Activated CD8-positive, alpha-beta memory T cell treated with anti-CD3 and anti-CD28 coated beads for 1 hour (primary cell): Measurements from ENCODE around the gene TIFAB.

ENCODE experiments used
- DNase-seq, 2 donors: peaks; one replicate each; pipeline ENCODE4 v3.0.0-alpha.2; 2020; ENCODE audit warnings: low read depth in 1 of 2; ENCODE audit errors: extremely low read depth in 1 of 2

The TIFAB gene

GRCh38 chr5:135482381-135482933 is 30.3 kb upstream of the TIFAB start:
- DNase-seq = no peak

GRCh38 chr5:135481909-135482311 is 29.8 kb upstream of the TIFAB start:
- DNase-seq = no peak

GRCh38 chr5:135481387-135481786 is 29.2 kb upstream of the TIFAB start:
- DNase-seq = no peak

GRCh38 chr5:135480511-135480910 is 28.4 kb upstream of the TIFAB start:
- DNase-seq = no peak

- no peak for DNase-seq
Measured at GRCh38 chr5:135478938-135479337, 26.8 kb upstream of the TIFAB start.

- no peak for DNase-seq
Measured at GRCh38 chr5:135477613-135478066, 25.5 kb upstream of the TIFAB start.

GRCh38 chr5:135476615-135477581 is 24.7 kb upstream of the TIFAB start:
- DNase-seq = no peak

- no peak for DNase-seq
Measured at GRCh38 chr5:135473956-135474670, 22.0 kb upstream of the TIFAB start.

GRCh38 chr5:135472141-135472540 is 20.0 kb upstream of the TIFAB start:
- DNase-seq = no peak

GRCh38 chr5:135471726-135472125 is 19.6 kb upstream of the TIFAB start:
- no peak for DNase-seq

- no peak for DNase-seq
Measured at GRCh38 chr5:135469911-135470310, 17.8 kb upstream of the TIFAB start.

- DNase-seq = no peak
Measured at GRCh38 chr5:135468541-135468940, 16.4 kb upstream of the TIFAB start.

- no peak for DNase-seq
Measured at GRCh38 chr5:135467871-135468485, 15.8 kb upstream of the TIFAB start.

- no peak for DNase-seq
Measured at GRCh38 chr5:135467051-135467625, 15.0 kb upstream of the TIFAB start.

- DNase-seq = peak; percentile 12 to 56
Measured at GRCh38 chr5:135466178-135467050, 14.3 kb upstream of the TIFAB start.

GRCh38 chr5:135465391-135466122 is 13.4 kb upstream of the TIFAB start:
- no peak for DNase-seq

GRCh38 chr5:135462304-135462703 is 10.2 kb upstream of the TIFAB start:
- DNase-seq = no peak

GRCh38 chr5:135461481-135462151 is 9.5 kb upstream of the TIFAB start:
- no peak for DNase-seq
